Measurements from ENCODE around the gene MTHFD1. TPM values are rescaled to one million over a fixed set of nuclear protein-coding genes. Genes with fewer than 3 reads are reported as not detected.

MTHFD1 gene
- total RNA-seq, 4 donors from 2014 or later: 18.4 to 47.0 (median 25.4) TPM

DNA sequence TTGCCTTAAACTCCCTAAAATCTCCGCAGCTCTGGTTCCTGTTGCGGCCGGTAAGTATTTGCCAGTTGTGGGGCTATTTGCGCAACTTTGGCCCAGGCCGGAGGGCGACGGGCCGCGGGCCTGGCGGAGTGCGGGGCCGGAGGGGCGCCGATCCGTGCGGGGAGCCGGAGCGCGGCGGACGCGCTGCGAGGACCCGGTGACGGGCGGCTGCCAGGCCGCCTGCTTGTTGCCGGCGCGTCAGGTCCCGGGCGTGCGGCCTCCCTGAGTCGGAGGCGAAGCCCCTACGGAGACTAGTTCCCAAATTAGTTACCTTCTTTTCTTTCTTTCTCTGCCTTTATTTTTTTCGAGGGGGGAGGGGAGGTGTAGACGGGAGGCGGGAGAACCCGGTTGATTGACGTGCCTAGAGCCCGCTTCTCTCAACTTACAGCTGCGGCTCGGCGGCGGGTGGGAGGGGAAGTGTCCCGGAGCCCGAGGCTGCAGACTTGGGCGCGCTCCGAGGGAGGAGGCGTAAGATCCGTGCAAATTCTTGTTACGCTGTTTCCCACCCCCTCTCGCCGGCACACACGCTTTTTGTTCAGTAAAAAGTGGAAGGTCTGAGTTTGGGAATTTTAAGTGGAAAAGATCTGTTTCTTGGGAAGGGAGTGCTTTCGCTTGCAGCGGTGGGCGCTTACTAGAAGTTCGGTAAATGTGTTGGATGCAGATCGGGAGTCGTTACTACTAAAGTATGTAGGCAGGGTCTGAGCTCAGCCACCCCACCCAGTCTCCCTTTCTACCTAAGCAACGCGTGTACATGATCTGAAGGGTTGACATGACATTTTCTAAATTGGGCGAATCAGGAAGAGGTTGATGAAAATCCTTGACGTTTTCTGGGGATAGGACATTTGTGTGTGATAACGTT, 117.0 kb downstream of the MTHFD1 start:
- peak overlapping the region; percentile 98 to 100 (median 99) for H3K27ac ChIP-seq
- peaks cover 5 to 57% (median 31%) of the 10 kb centered on the region in 4 donors for H3K4me1 ChIP-seq
- TF ChIP-seq, protein P1, sequence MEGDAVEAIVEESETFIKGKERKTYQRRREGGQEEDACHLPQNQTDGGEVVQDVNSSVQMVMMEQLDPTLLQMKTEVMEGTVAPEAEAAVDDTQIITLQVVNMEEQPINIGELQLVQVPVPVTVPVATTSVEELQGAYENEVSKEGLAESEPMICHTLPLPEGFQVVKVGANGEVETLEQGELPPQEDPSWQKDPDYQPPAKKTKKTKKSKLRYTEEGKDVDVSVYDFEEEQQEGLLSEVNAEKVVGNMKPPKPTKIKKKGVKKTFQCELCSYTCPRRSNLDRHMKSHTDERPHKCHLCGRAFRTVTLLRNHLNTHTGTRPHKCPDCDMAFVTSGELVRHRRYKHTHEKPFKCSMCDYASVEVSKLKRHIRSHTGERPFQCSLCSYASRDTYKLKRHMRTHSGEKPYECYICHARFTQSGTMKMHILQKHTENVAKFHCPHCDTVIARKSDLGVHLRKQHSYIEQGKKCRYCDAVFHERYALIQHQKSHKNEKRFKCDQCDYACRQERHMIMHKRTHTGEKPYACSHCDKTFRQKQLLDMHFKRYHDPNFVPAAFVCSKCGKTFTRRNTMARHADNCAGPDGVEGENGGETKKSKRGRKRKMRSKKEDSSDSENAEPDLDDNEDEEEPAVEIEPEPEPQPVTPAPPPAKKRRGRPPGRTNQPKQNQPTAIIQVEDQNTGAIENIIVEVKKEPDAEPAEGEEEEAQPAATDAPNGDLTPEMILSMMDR (IDR thresholded peaks at IDR 0.05): no peak
- TF ChIP-seq POLR2A (IDR thresholded peaks at IDR 0.05): no peak
- no peaks in the 10 kb centered on the region for H3K36me3 ChIP-seq
- no peaks in the 10 kb centered on the region for H3K9me3 ChIP-seq
- H3K27me3 ChIP-seq: no peaks in the 10 kb centered on the region
- peak overlapping the region; percentile 81 to 91 (median 90) for H3K4me3 ChIP-seq
- peak; percentile 88 to 95 (median 89) for DNase-seq

DNA sequence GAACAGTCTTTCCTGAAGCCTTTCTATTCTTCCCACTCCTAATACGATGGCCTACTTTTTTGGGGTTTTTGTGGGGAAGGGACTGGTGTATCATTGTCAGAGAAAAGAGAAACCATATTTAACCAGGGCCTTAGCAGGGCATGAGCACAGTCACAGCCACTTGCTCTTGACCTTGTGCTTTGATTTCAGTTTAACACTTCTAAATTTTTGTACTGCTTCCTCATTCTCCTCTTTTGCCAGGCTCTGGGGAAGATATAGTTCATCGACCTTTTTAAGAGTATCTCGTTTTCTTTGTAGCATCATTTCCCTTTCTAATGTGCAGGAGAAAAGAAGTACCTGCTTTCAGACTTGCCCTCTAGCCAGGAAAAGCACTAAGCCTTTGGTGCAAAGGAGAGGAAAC, 118.6 kb downstream of the MTHFD1 start:
- no peak for DNase-seq
- Histone ChIP-seq H3K27ac (peak overlapping the region; percentile 26 to 100 (median 98)), H3K27me3 (no peaks in the 10 kb centered on the region), H3K9me3 (no peaks in the 10 kb centered on the region), H3K36me3 (no peaks in the 10 kb centered on the region), H3K4me3 (peak overlapping the region in 3 of 4 donors; percentile 89 to 91 (median 90)), H3K4me1 (peaks cover 4 to 57% (median 24%) of the 10 kb centered on the region in 4 donors)
- TF ChIP-seq, protein P1 (IDR thresholded peaks at IDR 0.05): no peak
- TF ChIP-seq POLR2A (IDR thresholded peaks at IDR 0.05): no peak

DNA sequence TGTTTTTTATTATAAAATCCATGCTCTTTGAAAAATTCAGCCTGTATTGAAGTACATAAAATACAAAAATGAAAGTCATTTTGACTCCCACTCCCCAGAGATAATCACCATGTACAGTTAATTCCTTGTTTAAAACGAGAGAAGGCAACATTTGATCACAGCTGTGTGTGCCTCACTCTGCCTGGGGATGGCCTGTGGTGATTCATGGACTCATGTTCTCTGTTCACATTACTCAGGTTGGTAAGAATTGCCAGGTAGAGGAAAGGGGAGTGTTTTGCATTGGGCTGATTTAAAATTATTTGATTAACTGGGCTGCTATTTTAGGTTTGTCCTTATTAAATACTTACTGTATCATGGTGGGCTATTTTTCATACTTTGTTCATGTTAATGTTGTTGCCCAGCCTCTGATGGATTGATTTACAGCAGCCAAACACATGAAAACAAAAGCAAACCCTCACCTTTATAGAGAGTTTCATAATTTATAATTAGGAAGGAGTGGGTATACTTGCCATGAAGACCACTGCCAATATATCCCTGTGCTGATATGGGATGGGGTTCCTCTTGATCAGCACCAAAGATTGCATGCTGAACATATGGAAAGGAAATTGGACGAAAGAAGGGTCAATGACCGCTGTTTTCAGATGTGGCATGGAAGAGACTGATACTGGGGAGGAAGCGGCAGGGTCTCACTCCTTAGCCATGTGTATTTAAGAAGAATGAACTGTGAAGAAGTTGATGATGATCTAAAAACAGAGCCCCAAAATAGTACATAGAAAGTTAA, 119.4 kb downstream of the MTHFD1 start:
- TF ChIP-seq, protein P1 (IDR thresholded peaks at IDR 0.05): no peak
- no peak for TF ChIP-seq POLR2A (IDR thresholded peaks at IDR 0.05)
- H3K9me3 ChIP-seq: no peaks in the 10 kb centered on the region
- peak in 1 of 3 donors; percentile 55 for DNase-seq
- peak overlapping the region in 2 of 4 donors; percentile 12 to 100 for H3K27ac ChIP-seq
- H3K4me1 ChIP-seq: peaks cover 0 to 57% (median 22%) of the 10 kb centered on the region in 4 donors
- no peaks in the 10 kb centered on the region for H3K27me3 ChIP-seq
- H3K4me3 ChIP-seq: no peak overlapping the region
- H3K36me3 ChIP-seq: no peaks in the 10 kb centered on the region

DNA sequence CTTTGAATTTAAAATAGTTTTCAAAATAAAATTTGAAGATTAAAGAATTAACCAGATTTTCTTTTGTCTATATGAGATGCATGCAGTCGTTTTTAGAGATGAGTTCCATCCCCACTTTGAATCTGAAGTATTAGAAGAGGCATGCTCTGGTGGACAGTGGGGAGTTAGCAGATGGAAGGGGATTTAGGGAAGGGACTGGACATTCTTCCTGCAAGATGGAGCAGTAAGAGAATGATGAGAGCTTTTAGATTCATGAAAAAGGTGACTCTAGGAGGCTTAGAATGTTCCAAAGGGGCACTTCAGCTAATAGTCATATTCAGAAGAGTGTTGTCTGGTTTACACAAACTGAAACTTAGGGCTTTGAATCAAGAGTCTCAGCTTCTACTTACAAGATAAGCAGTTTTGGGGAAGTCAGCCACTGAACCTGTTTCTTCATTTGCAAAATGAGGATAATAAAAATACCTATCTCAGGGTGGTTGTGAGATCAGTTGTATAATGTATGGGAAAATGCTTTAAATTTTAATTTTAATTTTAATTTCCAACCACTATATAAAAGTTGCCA, 120.1 kb downstream of the MTHFD1 start:
- Histone ChIP-seq H3K27ac (peak overlapping the region in 1 of 4 donors; percentile 100), H3K36me3 (no peaks in the 10 kb centered on the region), H3K4me3 (no peak overlapping the region), H3K4me1 (peaks cover 0 to 56% (median 22%) of the 10 kb centered on the region in 4 donors), H3K27me3 (no peaks in the 10 kb centered on the region), H3K9me3 (no peaks in the 10 kb centered on the region)
- DNase-seq: no peak
- TF ChIP-seq, protein P1 (IDR thresholded peaks at IDR 0.05): no peak
- no peak for TF ChIP-seq POLR2A (IDR thresholded peaks at IDR 0.05)

DNA sequence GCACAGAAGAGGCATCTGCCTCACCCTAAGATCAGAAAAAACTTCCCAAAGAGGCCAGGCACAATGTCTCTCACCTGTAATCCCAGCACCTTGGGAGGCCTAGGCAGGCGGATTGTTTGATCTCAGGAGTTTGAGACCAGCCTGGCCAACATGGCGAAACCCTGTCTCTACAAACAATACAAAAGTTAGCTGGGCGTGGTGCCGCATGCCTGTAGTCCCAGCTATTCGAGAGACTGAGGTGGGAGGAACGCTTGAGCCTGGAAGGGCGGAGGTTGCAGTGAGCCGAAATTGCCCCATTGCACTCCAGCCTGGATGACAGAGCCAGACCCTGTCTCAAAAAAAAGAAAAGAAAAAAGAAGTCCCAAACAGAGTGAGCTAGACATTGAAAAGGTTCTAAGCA, 120.9 kb downstream of the MTHFD1 start:
- peaks cover 0 to 56% (median 22%) of the 10 kb centered on the region in 4 donors for H3K4me1 ChIP-seq
- DNase-seq: no peak
- peak overlapping the region in 1 of 4 donors; percentile 39 for H3K27ac ChIP-seq
- no peak for TF ChIP-seq POLR2A (IDR thresholded peaks at IDR 0.05)
- TF ChIP-seq, protein P1 (IDR thresholded peaks at IDR 0.05): no peak
- no peak overlapping the region for H3K4me3 ChIP-seq
- H3K9me3 ChIP-seq: no peaks in the 10 kb centered on the region
- H3K27me3 ChIP-seq: no peaks in the 10 kb centered on the region
- H3K36me3 ChIP-seq: no peaks in the 10 kb centered on the region
